Panc1 (cell line): ENCODE results near the gene SLC18B1. TPM values are rescaled to one million over a fixed set of nuclear protein-coding genes. Genes with fewer than 3 reads are reported as not detected.

ENCODE experiments used
- ATAC-seq: fragments of 200-7000 bp; cut with Tn5 transposase; 2 replicates; pipeline ENCODE4 v1.9.1; 2020; ENCODE audit warnings: mild to moderate bottlenecking, moderate library complexity
- BruUV-seq: library from RNA; stranded (reverse); fragments of 400-500 nt; replicated peaks from 2 replicates; lab custom pipeline; 2021; lab: Mats Ljungman, UMichigan
- CTCF ChIA-PET: fragments of 300-600 bp; sonication (Branson Sonifier 250); formaldehyde crosslinking; loops from one replicate; lab custom pipeline; 2022; ENCODE audit warnings: antibody characterized with exemption; lab: Charles Lee
- POLR2A ChIA-PET: fragments of 300-600 bp; sonication (Branson Sonifier 250); formaldehyde crosslinking; loops from one replicate; lab custom pipeline; 2022; ENCODE audit warnings: antibody characterized with exemption; lab: Charles Lee
- DNase-seq: peaks from one replicate; pipeline ENCODE4 v3.0.0-alpha.2; 2010; ENCODE audit warnings: low read depth, low spot score
- H3K27ac ChIP-seq: 2 replicates; pipeline ENCODE4 v1.5.1; 2011; ENCODE audit warnings: mild to moderate bottlenecking, low read length, inconsistent platforms
- H3K27me3 ChIP-seq: fragments of 200-500 bp; sonication (Bioruptor generic); 2 replicates; pipeline ENCODE4 v1.6.0; 2014; ENCODE audit warnings: low read length, inconsistent platforms; ENCODE audit not compliant: control insufficient read depth, insufficient read depth
- H3K36me3 ChIP-seq: fragments of 200-500 bp; sonication (Bioruptor generic); 2 replicates; pipeline ENCODE4 v1.5.1; 2014; ENCODE audit warnings: inconsistent platforms, mild to moderate bottlenecking, low read length, moderate library complexity; ENCODE audit not compliant: control insufficient read depth, insufficient read depth
- H3K4me1 ChIP-seq: 2 replicates; pipeline ENCODE4 v1.5.1; 2011; ENCODE audit warnings: inconsistent platforms, mild to moderate bottlenecking, low read length, moderate library complexity; ENCODE audit not compliant: control insufficient read depth, insufficient read depth
- H3K4me3 ChIP-seq, 2 experiments: 2 replicates each; pipeline ENCODE4 v1.5.1; 2011 to 2012; ENCODE audit warnings: low read depth in 2 of 2, low read length in 2 of 2, mild to moderate bottlenecking in 2 of 2, inconsistent platforms in 1 of 2, moderate library complexity in 1 of 2
- H3K9me3 ChIP-seq: fragments of 200-500 bp; sonication (Bioruptor generic); 2 replicates; pipeline ENCODE4 v1.5.1; 2014; ENCODE audit warnings: low read depth, mild to moderate bottlenecking, inconsistent platforms, low read length, moderate library complexity; ENCODE audit not compliant: control insufficient read depth, insufficient read depth
- CTCF ChIP-seq: fragments of 450-650 bp; IDR thresholded peaks from 2 replicates; pipeline ENCODE4 v1.5.1; 2017; ENCODE audit warnings: mild to moderate bottlenecking
- POLR2AphosphoS5 ChIP-seq: IDR thresholded peaks from 2 replicates; pipeline ENCODE4 v1.6.1; 2012; ENCODE audit warnings: mild to moderate bottlenecking, low read depth, low read length, moderate library complexity
- REST ChIP-seq, 2 experiments: IDR thresholded peaks; 2 replicates each; pipeline ENCODE4 v1.6.1; 2011 to 2012; ENCODE audit warnings: low read depth in 2 of 2, control low read depth in 1 of 2, low read length in 1 of 2, mild to moderate bottlenecking in 1 of 2, moderate library complexity in 1 of 2; ENCODE audit not compliant: insufficient read depth in 1 of 2
- SIN3A ChIP-seq: IDR thresholded peaks from 2 replicates; pipeline ENCODE4 v1.6.1; 2012; ENCODE audit warnings: low read depth, mild to moderate bottlenecking, low read length, moderate library complexity, borderline replicate concordance; ENCODE audit not compliant: insufficient read depth
- TCF7L2 ChIP-seq: IDR thresholded peaks from 2 replicates; pipeline ENCODE4 v1.6.1; 2011; ENCODE audit warnings: mild to moderate bottlenecking, low read depth, low read length, inconsistent platforms
- in situ Hi-C: cut with HindIII; loops from 2 replicates; pipeline ENCODE4 v1.10.0; 2016; ENCODE audit warnings: low sequenced_read_pairs, low pct_unique_long_range_greater_than_20kb
- intact Hi-C: fragments of 100-400 bp; cut with micrococcal nuclease; formaldehyde crosslinking; loops from one replicate; pipeline ENCODE4 v1.10.0; 2022; ENCODE audit not compliant: unreplicated experiment
- total RNA-seq: library from RNA; stranded (reverse); gene quantifications from one replicate; pipeline ENCODE4 v1.2.1, GENCODE V29; 2021; ENCODE audit not compliant: unreplicated experiment

SLC18B1 gene
- total RNA-seq, 1 experiment from 2014 or later, result 0.67 TPM

GRCh38 chr6:132811276-132811675 is 12.8 kb upstream of the SLC18B1 start:
- H3K27me3 ChIP-seq, result peaks cover 7% of the 10 kb centered on the region; the same call in 1 of the 2 replicates
- BruUV-seq, result no TSS peak
- H3K4me3 ChIP-seq, result no peak overlapping the region
- TF ChIP-seq CTCF (no peak), SIN3A (no peak), POLR2AphosphoS5 (no peak)
- in situ Hi-C loops, result no loop called here
- ATAC-seq, result no peak
- no peaks in the 10 kb centered on the region for H3K9me3 ChIP-seq
- ChIA-PET CTCF (no interaction called here), POLR2A (no interaction called here)
- peaks cover 3% of the 10 kb centered on the region; the same call in 1 of the 2 replicates for H3K4me1 ChIP-seq
- H3K27ac ChIP-seq, result no peak overlapping the region
- intact Hi-C loops, result no loop called here
- peaks cover 16% of the 10 kb centered on the region for H3K36me3 ChIP-seq
- no peak for DNase-seq

- TF ChIP-seq CTCF (no peak), POLR2AphosphoS5 (no peak), REST (IDR thresholded peaks at IDR 0.05; ENCODE audit: insufficient read depth in 1 of 2, low read depth in 2 of 2, low read length in 1 of 2) (no peak), SIN3A (no peak), TCF7L2 (no peak)
- DNase-seq (no peak), ATAC-seq (no peak)
- Histone ChIP-seq H3K4me1 (no peaks in the 10 kb centered on the region), H3K9me3 (no peaks in the 10 kb centered on the region), H3K36me3 (no peaks in the 10 kb centered on the region), H3K27ac (no peak overlapping the region), H3K4me3 (no peak overlapping the region), H3K27me3 (peaks cover 11% of the 10 kb centered on the region; the same call in 1 of the 2 replicates)
- intact Hi-C loops (no loop called here), in situ Hi-C loops (no loop called here)
- POLR2A ChIA-PET, result no interaction called here
- CTCF ChIA-PET, result no interaction called here
- BruUV-seq, result no TSS peak
Observed at GRCh38 chr6:132805548-132805947, 7.1 kb upstream of the SLC18B1 start.
